ENCODE data around the gene CYTH2.

The CYTH2 gene

DNA sequence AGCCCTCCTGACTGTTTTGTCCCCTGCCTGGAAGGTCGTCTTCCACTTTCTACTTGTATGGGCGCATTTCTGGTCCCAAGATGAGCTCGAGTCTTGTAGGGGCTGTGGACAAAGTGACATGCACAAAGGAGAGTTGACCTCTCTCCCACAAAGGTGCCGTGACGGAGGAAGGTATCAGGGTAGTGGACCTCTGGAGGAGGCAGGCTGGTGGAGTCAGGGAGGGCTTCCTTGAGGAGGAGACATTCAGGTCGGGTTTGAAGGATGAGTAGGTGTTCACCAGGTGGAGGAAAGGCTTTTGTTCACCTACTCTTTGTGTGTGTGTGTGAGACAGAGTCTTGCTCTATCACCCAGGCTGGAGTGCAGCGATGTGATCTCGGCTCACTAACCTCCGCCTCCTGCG, 1.7 kb downstream of the CYTH2 start:
- DNase-seq (ENCODE audit: extremely low read depth, low read depth), result no peak
- TF ChIP-seq, protein P1, sequence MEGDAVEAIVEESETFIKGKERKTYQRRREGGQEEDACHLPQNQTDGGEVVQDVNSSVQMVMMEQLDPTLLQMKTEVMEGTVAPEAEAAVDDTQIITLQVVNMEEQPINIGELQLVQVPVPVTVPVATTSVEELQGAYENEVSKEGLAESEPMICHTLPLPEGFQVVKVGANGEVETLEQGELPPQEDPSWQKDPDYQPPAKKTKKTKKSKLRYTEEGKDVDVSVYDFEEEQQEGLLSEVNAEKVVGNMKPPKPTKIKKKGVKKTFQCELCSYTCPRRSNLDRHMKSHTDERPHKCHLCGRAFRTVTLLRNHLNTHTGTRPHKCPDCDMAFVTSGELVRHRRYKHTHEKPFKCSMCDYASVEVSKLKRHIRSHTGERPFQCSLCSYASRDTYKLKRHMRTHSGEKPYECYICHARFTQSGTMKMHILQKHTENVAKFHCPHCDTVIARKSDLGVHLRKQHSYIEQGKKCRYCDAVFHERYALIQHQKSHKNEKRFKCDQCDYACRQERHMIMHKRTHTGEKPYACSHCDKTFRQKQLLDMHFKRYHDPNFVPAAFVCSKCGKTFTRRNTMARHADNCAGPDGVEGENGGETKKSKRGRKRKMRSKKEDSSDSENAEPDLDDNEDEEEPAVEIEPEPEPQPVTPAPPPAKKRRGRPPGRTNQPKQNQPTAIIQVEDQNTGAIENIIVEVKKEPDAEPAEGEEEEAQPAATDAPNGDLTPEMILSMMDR (IDR thresholded peaks at IDR 0.05; ENCODE audit: low read depth, low read length), result no peak

DNA sequence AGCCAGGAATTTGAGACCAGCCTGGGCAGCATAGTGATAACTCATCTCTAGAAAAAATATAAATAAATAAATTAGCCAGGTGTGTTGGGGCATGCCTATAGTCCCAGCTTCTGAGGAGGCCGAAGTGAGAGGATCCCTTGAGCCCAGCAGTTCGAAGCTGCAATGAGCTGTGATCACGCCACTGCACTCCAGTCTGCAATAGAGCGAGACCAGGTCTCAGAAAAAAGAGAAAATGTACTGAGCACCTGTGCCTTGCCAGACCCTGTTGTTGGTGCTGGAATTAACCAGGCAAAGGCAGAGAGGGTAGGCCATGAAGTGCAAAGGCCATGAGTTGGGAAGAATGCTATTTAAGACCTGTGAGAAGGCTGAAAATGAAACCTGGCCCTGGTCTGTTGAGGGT, 2.7 kb downstream of the CYTH2 start:
- TF ChIP-seq, protein P1 (IDR thresholded peaks at IDR 0.05; ENCODE audit: low read depth, low read length), result no peak
- DNase-seq (ENCODE audit: extremely low read depth, low read depth), result no peak

DNA sequence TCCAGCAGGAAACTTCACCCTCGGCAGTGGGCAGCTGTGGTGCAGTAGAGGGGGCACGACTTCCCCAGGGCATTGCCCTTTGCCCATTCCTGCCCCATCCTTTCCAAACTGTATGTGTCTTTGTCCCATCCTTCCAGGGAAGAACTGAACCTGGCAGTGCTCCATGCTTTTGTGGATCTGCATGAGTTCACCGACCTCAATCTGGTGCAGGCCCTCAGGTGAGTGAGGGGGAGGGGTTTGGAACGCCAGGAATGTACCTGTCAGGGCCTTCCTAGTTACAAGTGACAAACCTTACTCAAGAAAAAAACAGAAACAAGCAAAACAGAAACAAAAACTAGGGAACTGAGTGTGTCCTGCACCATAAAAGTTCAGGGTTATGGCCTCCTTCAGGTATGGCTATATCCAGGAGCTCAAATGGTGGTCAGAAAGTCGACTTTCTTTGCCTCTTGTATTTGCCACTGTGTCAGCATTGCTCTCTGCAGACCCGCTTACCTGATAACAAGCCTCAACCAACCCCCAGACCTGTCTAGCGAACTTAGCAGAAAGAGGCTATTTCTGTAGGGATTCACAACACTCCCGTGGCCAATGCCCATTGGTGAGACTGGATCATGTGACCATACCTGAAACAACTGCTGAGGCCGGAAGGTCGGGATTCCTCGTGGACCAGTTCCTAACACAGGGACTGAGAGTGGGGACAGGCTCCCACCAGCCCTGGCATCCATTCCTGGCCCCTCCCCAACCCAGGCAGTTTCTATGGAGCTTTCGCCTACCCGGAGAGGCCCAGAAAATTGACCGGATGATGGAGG, 4.2 kb downstream of the CYTH2 start:
- no peak for DNase-seq (ENCODE audit: extremely low read depth, low read depth)
- TF ChIP-seq, protein P1 (IDR thresholded peaks at IDR 0.05; ENCODE audit: low read depth, low read length), result no peak

DNA sequence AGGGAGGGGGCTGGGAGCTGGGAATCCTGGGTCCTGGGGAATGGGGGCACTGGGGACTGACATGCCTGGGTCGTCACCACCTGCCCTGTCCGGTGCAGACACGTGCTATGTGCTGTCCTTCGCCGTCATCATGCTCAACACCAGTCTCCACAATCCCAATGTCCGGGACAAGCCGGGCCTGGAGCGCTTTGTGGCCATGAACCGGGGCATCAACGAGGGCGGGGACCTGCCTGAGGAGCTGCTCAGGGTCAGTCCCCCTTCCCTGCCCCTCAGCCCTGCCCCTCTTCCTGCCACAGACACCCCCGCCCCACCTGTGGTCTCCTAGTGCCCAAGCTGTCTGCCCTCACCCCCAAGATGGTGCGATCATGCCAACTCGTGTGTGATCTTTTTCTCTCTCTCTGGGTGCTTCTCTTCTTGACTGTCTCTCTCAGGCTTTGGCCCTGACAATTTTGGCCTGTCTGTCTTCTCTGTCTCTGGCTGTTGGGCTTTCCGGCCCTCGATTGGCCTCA, 5.0 kb downstream of the CYTH2 start:
- TF ChIP-seq, protein P1 (IDR thresholded peaks at IDR 0.05; ENCODE audit: low read depth, low read length), result no peak
- DNase-seq (ENCODE audit: extremely low read depth, low read depth), result no peak

DNA sequence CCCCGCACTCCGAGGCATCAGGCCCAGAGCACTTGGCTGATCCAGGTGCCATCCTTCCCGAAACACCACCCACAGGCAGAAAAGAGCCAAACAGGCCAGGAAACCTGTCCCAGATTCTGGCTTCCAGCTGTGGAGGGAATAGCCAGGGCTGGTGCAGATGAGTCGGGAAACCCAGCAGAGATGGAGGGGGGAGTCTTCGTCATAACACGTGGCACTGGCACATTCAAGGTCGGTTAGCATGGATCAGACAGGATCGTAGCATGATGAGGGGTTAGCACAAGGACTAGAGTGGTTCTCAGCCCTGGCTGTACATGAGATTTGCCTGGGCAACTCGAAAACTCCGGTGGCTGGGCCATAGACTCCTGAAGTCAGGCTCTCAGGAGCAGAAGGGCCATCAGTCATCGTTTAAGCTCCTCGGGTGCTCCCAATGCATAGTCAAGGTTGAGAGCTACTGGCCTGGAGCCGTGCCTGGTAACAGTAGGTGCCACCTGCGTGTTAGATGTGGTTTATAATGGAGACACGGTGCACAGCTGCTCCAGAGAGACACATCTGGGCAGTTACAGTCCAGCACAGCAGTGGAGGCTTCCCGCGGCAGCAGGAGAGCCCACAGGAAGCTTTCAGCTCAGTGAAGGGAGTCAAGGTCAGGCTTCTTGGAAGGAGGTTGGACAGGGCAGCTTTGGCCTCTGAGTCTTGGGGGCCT, 6.3 kb downstream of the CYTH2 start:
- TF ChIP-seq, protein P1 (IDR thresholded peaks at IDR 0.05; ENCODE audit: low read depth, low read length), result no peak
- no peak for DNase-seq (ENCODE audit: extremely low read depth, low read depth)

DNA sequence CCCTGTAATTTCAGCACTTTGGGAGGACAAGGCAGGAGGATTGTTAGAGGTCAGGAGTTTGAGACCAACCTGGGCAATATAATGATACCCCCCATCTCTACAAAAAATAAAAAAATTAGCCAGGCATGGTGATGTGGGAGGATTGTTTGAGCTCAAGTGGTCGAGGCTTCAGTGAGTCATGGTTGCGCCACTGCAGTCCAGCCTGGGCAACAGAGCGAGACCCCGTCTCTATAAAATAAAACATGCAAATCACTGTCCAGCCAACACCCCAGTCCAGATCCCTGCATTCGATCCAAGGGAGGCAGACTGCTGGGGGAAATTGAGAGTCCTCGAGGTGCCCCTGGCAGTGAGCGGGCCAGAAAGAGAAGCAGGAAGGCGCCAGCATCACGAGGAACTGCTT, 7.0 kb downstream of the CYTH2 start:
- DNase-seq (ENCODE audit: extremely low read depth, low read depth), result no peak
- TF ChIP-seq, protein P1 (IDR thresholded peaks at IDR 0.05; ENCODE audit: low read depth, low read length), result no peak

DNA sequence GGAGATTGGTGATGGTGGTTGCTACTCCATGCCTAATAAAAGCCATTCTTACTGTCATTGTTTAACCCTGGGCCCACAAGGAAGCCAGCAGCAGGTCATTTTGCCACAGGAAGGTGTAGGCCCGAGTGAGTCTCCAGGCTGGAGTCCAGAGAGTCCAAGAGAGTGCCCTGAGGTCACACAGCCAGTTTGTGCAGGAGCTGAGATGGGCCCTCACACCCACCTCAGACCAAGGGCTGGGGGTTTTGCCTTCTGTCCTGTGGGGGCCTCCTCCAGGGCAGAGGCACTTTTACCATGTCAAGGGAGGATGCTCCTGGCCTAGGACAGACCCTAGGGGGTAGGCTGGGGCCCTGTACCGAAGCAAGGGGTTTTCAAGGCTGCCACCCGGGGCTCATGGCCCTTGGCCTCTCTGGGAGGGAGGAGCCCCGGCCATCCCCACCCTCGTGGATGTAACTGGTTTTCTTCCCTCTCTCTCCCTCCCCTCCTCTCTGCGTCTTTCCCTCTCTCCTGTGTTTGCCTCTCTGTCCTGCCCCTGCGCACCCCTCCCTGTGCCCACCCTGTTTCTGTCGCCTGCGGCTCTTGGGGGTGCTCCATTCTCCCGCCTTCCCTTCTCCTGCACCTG, 8.0 kb downstream of the CYTH2 start:
- TF ChIP-seq, protein P1 (IDR thresholded peaks at IDR 0.05; ENCODE audit: low read depth, low read length), result no peak
- no peak for DNase-seq (ENCODE audit: extremely low read depth, low read depth)
